ENCODE measurements around the gene DLGAP5.

The DLGAP5 gene

DNA sequence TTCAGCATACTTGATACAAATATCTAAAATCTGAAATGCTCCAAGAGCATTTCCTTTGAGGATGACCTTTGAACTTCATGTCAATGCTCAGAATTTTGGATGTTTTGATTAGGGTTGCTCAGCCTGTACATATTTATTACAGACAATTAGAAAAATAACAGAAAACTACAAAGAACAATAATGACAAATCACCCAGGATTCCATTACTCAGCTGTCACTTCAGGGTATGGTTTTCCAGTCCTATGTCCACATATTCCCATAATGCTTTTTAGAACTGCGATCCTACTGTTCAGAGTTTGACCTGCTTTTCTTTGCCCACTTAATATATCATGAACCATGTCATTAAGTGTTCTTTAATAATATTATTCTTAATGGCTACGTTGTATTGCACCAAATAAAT, 11.4 kb downstream of the DLGAP5 start:
- DNase-seq = no peak

- DNase-seq = no peak
These were observed 20.9 kb downstream of the DLGAP5 start for GRCh38 chr14:55170526-55170925.

GRCh38 chr14:55160989-55161388, 30.4 kb downstream of the DLGAP5 start:
- DNase-seq = peak; percentile 57

DNA sequence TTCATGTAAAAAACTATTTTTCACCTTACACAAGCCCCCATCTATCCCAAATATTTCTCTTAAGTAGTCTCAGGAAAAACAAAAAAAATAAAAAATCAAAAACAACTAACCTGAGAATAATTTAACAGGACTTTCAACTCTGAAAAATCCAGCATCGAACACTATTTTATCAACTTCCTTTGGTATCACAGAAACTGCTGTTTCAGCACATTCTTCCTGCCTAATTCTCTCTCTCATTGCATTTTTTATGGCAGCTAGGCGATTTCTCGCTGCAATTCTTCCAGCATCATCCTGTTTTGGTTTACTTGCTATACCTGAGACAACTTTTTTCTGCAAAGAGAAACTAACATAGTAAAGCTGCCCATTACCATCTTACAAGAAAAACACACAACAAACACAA, 33.0 kb downstream of the DLGAP5 start:
- DNase-seq = no peak

GRCh38 chr14:55157080-55157479, 34.3 kb downstream of the DLGAP5 start:
- no peak for DNase-seq

- DNase-seq = no peak
These were observed 37.4 kb downstream of the DLGAP5 start for GRCh38 chr14:55153951-55154350.

DNA sequence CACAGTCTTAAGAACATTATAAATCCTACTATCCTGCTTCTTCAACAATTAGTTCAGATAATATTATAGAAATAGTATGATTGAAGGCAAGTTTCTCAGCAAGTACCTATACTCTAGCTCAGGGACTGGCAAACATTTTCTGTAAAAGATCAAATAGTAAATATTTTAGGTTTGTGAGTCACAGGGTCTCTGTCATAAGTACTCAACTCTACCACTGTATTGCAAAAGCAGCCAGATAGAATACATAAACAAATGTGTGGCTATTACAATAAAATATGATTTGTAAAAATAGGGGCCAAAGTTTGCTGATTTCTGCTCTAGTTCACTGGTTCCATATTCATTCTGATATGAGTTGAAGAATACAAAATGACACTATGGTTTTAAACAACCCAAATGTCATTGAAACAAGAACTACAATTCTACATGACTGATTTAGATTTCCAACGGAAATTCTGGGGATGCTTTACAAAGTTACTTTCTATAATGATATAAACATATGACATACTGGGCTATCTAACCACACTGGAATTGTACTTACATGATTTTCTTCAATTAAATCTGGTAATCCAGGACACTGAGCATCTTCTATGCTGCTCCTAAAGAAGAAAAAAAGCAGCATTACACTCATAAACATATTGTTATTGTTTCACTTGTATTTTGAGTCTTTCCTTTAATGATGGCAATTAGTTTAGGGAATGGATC, 39.2 kb downstream of the DLGAP5 start:
- DNase-seq = no peak

- DNase-seq = no peak
These were observed 39.8 kb downstream of the DLGAP5 start for GRCh38 chr14:55151601-55152000.

DNA sequence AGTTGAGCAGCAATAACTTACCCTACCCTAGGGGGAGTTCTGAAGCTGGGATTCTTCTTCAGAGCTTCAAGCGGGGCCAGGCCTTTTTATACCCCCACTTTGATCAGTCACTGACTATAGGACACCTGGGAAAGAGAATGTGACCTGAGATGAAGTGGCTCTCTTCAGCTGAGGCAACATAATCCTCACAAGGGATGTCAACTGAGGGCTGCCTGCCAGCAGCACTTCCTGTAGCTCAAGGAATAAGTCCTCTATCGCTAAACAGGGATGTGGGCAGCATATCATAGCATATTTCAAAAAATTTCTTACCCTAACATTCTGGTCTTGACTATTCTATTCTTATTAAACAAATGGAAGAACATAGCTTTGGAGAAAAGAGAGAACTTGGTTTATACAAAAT, 45.0 kb downstream of the DLGAP5 start:
- DNase-seq = no peak

GRCh38 chr14:55142466-55142865, 48.9 kb downstream of the DLGAP5 start:
- DNase-seq = no peak

- DNase-seq = no peak
These were observed 49.6 kb downstream of the DLGAP5 start for GRCh38 chr14:55141825-55142224.

DNA sequence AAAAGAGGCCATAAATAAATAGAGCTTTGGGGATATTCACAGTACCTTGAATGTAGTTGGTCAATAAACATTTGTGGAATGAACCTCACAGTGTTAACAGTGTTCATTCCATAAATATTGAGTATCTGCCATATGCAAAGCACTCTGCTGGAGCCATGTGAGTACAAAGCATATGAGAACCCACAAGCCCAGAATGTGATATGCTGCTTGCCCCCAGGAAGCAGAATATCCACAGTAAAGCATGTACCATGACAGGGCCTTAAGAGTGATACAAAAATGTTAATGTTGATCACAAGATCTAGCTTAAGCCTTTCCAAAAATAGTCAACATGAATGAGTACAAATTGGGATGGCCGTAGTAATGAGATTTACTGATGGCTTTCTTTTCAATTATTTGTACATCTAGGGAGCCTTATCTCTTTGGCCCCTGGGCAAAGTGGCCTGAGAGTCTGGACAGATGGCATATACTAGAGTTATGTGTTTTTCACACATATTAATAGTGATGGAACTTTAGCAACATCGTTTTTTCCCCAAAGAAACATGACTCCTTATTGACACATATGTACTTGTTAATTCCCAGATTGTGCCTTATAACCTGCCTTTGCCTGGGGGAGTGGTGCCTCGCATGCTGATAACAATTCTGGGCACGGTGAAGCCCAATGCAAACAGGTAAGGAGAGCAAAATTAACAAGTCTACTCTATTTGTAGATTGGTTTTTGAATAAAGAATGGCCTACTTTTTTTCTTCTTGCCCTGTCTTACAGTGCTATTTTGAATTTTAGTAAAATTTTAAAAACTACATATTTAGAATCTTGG, 51.5 kb downstream of the DLGAP5 start:
- no peak for DNase-seq

DNA sequence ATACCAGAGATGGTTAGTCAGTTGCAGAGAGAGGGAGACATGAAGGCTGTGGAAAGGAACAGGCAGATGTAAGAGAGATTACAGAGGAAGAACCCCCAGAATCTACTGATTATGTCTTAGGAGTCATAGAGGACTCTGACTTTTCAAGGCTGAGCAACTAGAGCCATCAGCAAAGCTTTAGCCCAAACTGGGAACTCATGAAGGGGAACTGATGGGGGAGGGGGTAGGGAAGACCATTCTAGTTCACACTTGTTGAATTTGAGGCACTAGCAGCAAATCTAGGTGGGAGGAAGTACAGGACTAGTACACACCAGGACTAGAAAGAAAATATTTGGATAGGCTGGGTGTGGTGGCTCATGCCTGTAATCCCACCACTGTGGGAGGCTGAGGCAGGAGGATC, 52.2 kb downstream of the DLGAP5 start:
- DNase-seq = peak; percentile 18

- no peak for DNase-seq
These were observed 53.3 kb downstream of the DLGAP5 start for GRCh38 chr14:55138091-55138490.

- DNase-seq = no peak
These were observed 54.2 kb downstream of the DLGAP5 start for GRCh38 chr14:55136885-55137786.

GRCh38 chr14:55136241-55136640, 55.1 kb downstream of the DLGAP5 start:
- no peak for DNase-seq

DNA sequence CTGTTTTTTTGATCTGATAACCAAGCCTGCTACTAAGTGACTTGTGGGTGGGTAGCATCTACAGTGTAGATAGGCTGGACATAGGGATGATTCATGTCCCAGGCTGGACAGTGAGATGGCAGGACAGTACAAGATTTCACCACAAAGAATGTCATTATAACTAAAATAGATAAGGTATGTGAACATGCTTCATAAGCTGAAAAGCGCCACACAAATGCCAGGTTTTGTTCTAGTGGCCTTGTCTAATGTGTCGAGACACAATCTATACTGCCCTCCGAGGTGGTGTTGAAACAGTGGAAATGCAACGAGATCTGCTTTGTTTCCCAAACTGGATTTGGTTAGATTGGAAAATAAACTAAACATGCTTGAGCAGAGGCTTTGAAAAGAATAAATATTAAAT, 58.0 kb downstream of the DLGAP5 start:
- peak; percentile 36 for DNase-seq

- DNase-seq = peak; percentile 61
These were observed 59.8 kb downstream of the DLGAP5 start for GRCh38 chr14:55131370-55132137.

GRCh38 chr14:55130196-55130550, 61.2 kb downstream of the DLGAP5 start:
- DNase-seq = no peak

DNA sequence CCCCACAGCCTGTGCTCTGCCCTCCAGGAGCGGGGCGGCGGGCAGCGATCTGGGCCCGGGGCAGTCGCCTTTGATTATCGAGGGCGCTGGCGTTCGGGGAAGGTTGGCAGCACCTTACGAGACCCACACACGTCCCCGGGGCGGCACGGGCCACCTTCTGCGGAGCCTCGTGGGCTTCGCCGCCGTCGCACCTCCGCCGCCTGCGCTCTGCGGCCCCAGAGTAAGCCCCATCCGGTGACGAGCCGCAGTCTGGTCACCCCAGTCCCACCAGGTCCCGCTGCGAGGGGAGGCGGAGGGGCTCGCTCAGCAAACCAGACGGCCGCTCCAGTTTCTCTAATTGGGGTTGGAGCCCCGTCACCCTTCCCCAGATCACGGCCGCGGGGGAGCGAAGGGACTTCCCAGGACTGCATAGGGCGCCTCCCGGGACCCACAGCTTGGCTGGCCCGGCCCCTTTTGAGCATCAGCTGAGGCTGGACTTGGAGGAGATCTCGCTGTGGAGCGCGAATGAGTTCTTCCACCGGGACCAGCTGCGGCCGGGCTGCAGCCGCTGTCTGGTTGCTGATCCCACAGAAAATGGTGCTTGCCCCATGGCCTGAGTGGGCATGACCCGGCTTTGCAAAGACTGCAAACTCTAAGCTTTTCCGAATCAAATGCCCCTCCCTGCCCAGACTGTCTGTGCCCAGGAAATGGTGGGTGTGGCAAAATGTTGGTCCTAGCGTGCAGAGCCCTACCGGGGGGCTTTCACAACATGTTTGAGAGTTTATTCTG, 61.8 kb downstream of the DLGAP5 start:
- DNase-seq = peak; percentile 97

GRCh38 chr14:55129086-55129427, 62.3 kb downstream of the DLGAP5 start, which contains the start of gene LGALS3:
Gene LGALS3 (plus strand): TSS chr14:55129252. CDS start chr14:55137374, 8,122 bp downstream.
- DNase-seq = peak; percentile 92

Data from suppressor macrophage treated with lipopolysaccharide for 4 hours (primary cell).